ENCODE measurements around the gene ALG2.
"Not testable (repeated sequence)": the region's sequence is repeated elsewhere in the genome, so short reads cannot be mapped to it uniquely, and the experiment has no call there.

ALG2 gene

GRCh38 chr9:99251157-99251556, 29.4 kb upstream of the ALG2 start:
- DNase-seq (ENCODE audit: extremely low read depth, low read depth) = no peak
- TF ChIP-seq, protein P1, sequence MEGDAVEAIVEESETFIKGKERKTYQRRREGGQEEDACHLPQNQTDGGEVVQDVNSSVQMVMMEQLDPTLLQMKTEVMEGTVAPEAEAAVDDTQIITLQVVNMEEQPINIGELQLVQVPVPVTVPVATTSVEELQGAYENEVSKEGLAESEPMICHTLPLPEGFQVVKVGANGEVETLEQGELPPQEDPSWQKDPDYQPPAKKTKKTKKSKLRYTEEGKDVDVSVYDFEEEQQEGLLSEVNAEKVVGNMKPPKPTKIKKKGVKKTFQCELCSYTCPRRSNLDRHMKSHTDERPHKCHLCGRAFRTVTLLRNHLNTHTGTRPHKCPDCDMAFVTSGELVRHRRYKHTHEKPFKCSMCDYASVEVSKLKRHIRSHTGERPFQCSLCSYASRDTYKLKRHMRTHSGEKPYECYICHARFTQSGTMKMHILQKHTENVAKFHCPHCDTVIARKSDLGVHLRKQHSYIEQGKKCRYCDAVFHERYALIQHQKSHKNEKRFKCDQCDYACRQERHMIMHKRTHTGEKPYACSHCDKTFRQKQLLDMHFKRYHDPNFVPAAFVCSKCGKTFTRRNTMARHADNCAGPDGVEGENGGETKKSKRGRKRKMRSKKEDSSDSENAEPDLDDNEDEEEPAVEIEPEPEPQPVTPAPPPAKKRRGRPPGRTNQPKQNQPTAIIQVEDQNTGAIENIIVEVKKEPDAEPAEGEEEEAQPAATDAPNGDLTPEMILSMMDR (IDR thresholded peaks at IDR 0.05; ENCODE audit: low read depth, low read length) = no peak

DNA sequence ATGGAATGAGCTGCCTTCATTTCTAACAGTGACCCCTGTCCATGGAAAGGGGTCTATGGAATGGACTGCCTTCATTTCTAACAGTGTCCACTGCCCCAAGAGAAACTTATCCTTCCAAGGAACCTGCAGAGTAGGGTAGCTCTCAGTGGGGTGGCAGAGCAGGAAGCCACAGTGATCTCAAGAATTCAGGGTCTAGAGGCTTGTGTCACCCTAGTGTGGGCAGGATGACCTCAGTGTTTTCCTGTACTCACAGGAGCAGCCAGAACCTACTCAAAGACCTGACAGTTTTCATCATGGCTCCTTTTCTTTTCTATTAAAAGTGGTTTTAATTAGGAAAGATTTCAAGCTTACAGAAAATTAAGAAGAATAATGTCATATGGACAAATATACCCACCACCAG, 27.9 kb upstream of the ALG2 start:
- DNase-seq (ENCODE audit: extremely low read depth, low read depth) = no peak
- TF ChIP-seq, protein P1 (IDR thresholded peaks at IDR 0.05; ENCODE audit: low read depth, low read length) = no peak

- no peak for DNase-seq (ENCODE audit: extremely low read depth, low read depth)
- TF ChIP-seq, protein P1 (IDR thresholded peaks at IDR 0.05; ENCODE audit: low read depth, low read length) = no peak
These were observed 22.9 kb upstream of the ALG2 start for GRCh38 chr9:99244344-99245260.

DNA sequence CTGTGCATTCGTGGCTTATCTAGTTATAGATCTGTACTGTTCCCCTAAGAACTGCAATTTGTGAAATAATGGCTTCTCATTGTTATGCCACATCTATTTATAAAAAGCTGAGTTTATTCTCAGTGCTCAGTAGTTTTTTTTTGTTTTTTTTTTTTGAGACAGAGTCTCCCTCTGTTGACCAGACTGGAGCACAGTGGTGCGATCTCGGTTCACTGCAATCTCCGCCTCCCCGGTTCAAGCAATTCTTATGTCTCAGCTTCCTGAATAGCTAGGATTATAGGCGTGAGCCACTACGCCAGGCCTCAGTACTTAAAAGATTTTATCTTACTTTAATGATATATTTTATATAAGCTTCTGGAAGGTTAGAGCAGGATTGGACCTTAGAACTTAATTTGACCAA, 19.4 kb upstream of the ALG2 start:
- TF ChIP-seq, protein P1 (IDR thresholded peaks at IDR 0.05; ENCODE audit: low read depth, low read length) = no peak
- DNase-seq (ENCODE audit: extremely low read depth, low read depth) = no peak

- TF ChIP-seq, protein P1 (IDR thresholded peaks at IDR 0.05; ENCODE audit: low read depth, low read length) = no peak
- DNase-seq (ENCODE audit: extremely low read depth, low read depth) = peak; percentile 24
These were observed 17.8 kb upstream of the ALG2 start for GRCh38 chr9:99239341-99240060.

GRCh38 chr9:99238331-99238730, 16.6 kb upstream of the ALG2 start:
- DNase-seq (ENCODE audit: extremely low read depth, low read depth) = no peak

DNA sequence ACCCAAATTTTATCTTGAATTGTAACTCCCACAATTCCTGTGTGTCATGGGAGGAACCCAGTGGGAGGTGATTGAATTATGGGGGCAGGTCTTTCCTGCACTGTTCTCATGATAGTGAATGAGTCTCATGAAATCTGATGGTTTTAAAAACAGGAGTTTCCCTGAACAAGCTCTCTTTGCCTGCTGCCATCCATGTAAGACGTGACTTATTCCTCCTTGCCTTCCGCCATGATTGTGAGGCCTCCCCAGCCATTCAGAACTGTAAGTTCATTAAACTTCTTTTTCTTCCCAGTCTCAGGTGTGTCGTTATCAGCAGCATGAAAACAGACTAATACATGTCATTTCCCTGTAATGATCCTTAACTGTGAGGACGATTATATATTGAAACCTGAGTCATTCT, 16.1 kb upstream of the ALG2 start:
- not testable (repeated sequence) for DNase-seq (ENCODE audit: extremely low read depth, low read depth)

More at GRCh38 chr9:99238331-99238730, 16.6 kb upstream of the ALG2 start:
- TF ChIP-seq, protein P1 (IDR thresholded peaks at IDR 0.05; ENCODE audit: low read depth, low read length) = no peak
